Loucy (cell line): ENCODE measurements around the gene C14orf119.

Experiments
- CTCF ChIP-seq: fragments of 200-600 bp; sonication (generic); conservative IDR thresholded peaks from 2 replicates; pipeline ENCODE4 v1.5.1; 2014; ENCODE audit warnings: mild to moderate bottlenecking, antibody characterized with exemption, low read length
- EZH2phosphoT487 ChIP-seq: fragments of 200-600 bp; IDR thresholded peaks from 2 replicates; pipeline ENCODE4 v1.6.1; 2018; ENCODE audit warnings: antibody characterized with exemption, mild to moderate bottlenecking, moderate library complexity, borderline replicate concordance

DNA sequence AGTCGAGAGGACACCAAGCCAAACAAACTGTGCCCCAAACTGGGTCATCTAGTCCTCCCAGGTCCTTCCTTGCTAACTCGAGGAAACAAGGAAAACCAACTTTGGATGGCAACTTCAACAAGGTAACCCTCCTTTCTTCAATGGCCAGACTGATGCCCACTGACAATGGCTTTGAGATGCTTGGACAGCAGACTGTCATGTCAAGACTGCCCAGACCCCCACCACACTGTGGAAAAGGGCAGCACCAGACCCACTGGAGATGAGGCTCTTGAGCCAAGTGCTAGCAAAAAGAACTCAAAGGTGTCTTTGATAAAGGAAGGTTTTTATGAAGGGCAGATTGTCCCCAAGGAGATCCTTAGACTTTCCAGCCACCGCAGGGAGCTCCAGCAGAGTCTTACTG is 28.9 kb upstream of the C14orf119 start:
- no peak for TF ChIP-seq CTCF
- TF ChIP-seq EZH2phosphoT487: no peak
